Mammary epithelial cell (primary cell): ENCODE measurements around the gene REXO1.

Experiments
- EZH2 ChIP-seq: IDR thresholded peaks from 2 replicates; pipeline ENCODE4 v1.6.1; 2012; ENCODE audit warnings: low read length, inconsistent platforms, borderline replicate concordance
- TF ChIP-seq, protein P1 (sequence below), 2 donors: IDR thresholded peaks in 1 of 2; conservative IDR thresholded peaks in 1 of 2; 2 replicates each; pipeline ENCODE4 v1.5.1; 2011 to 2012; ENCODE audit warnings: inconsistent platforms in 2 of 2, low read length in 2 of 2, mild to moderate bottlenecking in 2 of 2, control low read depth in 1 of 2, low read depth in 1 of 2; ENCODE audit not compliant: insufficient read depth in 1 of 2; ENCODE audit errors: extremely low read depth in 1 of 2

DNA sequence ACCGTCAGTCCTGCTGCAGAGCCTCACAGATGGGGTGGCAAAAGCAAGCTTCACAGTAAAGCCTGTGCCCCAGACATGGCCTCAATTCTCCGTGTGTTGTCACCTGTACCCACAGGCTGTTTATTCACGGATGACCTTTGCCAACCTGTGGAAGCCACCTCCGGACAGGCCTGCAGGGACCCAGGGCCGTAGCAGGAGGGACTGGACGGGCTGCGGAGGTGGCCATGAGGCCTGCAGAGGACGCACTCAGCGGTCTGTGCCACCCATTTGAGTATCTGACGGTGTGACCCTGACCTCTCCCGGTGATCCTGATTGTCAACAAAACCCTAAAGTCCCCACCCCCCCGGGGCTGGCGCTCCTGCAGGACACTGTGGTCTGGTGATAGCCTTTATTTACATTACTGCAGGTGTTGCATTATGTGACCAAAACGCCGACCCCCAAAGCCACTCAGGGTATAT is 22.9 kb upstream of the REXO1 start:
- TF ChIP-seq, protein P1, sequence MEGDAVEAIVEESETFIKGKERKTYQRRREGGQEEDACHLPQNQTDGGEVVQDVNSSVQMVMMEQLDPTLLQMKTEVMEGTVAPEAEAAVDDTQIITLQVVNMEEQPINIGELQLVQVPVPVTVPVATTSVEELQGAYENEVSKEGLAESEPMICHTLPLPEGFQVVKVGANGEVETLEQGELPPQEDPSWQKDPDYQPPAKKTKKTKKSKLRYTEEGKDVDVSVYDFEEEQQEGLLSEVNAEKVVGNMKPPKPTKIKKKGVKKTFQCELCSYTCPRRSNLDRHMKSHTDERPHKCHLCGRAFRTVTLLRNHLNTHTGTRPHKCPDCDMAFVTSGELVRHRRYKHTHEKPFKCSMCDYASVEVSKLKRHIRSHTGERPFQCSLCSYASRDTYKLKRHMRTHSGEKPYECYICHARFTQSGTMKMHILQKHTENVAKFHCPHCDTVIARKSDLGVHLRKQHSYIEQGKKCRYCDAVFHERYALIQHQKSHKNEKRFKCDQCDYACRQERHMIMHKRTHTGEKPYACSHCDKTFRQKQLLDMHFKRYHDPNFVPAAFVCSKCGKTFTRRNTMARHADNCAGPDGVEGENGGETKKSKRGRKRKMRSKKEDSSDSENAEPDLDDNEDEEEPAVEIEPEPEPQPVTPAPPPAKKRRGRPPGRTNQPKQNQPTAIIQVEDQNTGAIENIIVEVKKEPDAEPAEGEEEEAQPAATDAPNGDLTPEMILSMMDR (conservative IDR thresholded peaks at IDR 0.05 in 1 of 2, IDR thresholded peaks at IDR 0.05 in 1 of 2; ENCODE audit: extremely low read depth in 1 of 2, insufficient read depth in 1 of 2, low read depth in 1 of 2, low read length in 2 of 2), result no peak
- no peak for TF ChIP-seq EZH2
